Activated effector memory CD4-positive, alpha-beta T cell treated with anti-CD3 and anti-CD28 coated beads, Interleukin-2, amount 50 U/mL, for 16 hours (primary cell): ENCODE measurements around the gene LDLRAD4.

Experiments
- DNase-seq: peaks from one replicate; pipeline ENCODE4 v3.0.0-alpha.2; 2020

Gene LDLRAD4

GRCh38 chr18:13206301-13206700 lies 12.3 kb upstream of the LDLRAD4 start:
- no peak for DNase-seq

GRCh38 chr18:13207294-13207693 lies 11.3 kb upstream of the LDLRAD4 start:
- no peak for DNase-seq

GRCh38 chr18:13211534-13211933 lies 7.0 kb upstream of the LDLRAD4 start:
- no peak for DNase-seq

GRCh38 chr18:13213036-13213795 lies 5.3 kb upstream of the LDLRAD4 start:
- DNase-seq = no peak

- DNase-seq = no peak
These were observed 4.0 kb upstream of the LDLRAD4 start for GRCh38 chr18:13214609-13215008.

- peak; percentile 83 for DNase-seq
These were observed 2.4 kb upstream of the LDLRAD4 start for GRCh38 chr18:13216092-13216582.

- DNase-seq = peak; percentile 82
These were observed 1.7 kb upstream of the LDLRAD4 start for GRCh38 chr18:13216711-13217465.

GRCh38 chr18:13217466-13217961 lies 1.0 kb upstream of the LDLRAD4 start:
- DNase-seq = peak; percentile 85

- no peak for DNase-seq
These were observed 591 bp upstream of the LDLRAD4 start for GRCh38 chr18:13217971-13218367.

- no peak for DNase-seq
These were observed 437 bp downstream of the LDLRAD4 start for GRCh38 chr18:13218997-13219396.

GRCh38 chr18:13219593-13220159 lies 1.1 kb downstream of the LDLRAD4 start:
- no peak for DNase-seq

- no peak for DNase-seq
These were observed 1.9 kb downstream of the LDLRAD4 start for GRCh38 chr18:13220361-13220991.

- no peak for DNase-seq
These were observed 3.6 kb downstream of the LDLRAD4 start for GRCh38 chr18:13221869-13222855.

- DNase-seq = no peak
These were observed 4.3 kb downstream of the LDLRAD4 start for GRCh38 chr18:13222856-13223281.

GRCh38 chr18:13223311-13224143 lies 5.0 kb downstream of the LDLRAD4 start:
- no peak for DNase-seq

- DNase-seq = no peak
These were observed 6.7 kb downstream of the LDLRAD4 start for GRCh38 chr18:13225261-13225660.

GRCh38 chr18:13226533-13227144 lies 8.1 kb downstream of the LDLRAD4 start:
- DNase-seq = no peak

GRCh38 chr18:13227910-13228309 lies 9.3 kb downstream of the LDLRAD4 start:
- no peak for DNase-seq

- DNase-seq = no peak
These were observed 10.6 kb downstream of the LDLRAD4 start for GRCh38 chr18:13229001-13229671.

- DNase-seq = peak; percentile 39
These were observed 12.6 kb downstream of the LDLRAD4 start for GRCh38 chr18:13231151-13231550.
